ENCODE results near the gene NLN.

DNA sequence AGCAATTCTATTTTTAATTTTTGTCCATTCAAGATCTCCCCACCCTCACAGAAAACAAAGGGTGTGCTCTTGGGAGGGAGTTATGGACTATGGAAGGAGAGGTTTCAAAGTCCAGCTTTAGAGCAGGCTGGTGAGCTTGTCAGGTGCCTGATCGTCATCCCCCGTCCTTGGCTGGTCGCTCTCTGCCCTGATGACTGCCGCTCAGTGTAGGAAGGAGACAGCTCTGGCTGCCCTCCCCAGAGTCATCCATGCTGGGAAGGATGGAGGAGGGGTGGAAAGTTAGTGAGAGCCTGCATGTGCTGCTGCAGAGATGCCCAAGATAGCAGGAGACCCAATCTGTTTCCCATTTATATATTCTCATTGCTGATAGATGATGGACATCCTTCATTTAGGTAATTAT, 96.6 kb downstream of the NLN start:
- TF ChIP-seq THYN1 (CRISPR knock-in tag; IDR thresholded peaks at IDR 0.05; ENCODE audit: borderline replicate concordance, low read depth) = no peak
- TF ChIP-seq MXI1 (IDR thresholded peaks at IDR 0.05; ENCODE audit: borderline replicate concordance, low read depth, low read length) = no peak
- TF ChIP-seq PHF21A (CRISPR knock-in tag; IDR thresholded peaks at IDR 0.05) = no peak
- TF ChIP-seq, protein P1, sequence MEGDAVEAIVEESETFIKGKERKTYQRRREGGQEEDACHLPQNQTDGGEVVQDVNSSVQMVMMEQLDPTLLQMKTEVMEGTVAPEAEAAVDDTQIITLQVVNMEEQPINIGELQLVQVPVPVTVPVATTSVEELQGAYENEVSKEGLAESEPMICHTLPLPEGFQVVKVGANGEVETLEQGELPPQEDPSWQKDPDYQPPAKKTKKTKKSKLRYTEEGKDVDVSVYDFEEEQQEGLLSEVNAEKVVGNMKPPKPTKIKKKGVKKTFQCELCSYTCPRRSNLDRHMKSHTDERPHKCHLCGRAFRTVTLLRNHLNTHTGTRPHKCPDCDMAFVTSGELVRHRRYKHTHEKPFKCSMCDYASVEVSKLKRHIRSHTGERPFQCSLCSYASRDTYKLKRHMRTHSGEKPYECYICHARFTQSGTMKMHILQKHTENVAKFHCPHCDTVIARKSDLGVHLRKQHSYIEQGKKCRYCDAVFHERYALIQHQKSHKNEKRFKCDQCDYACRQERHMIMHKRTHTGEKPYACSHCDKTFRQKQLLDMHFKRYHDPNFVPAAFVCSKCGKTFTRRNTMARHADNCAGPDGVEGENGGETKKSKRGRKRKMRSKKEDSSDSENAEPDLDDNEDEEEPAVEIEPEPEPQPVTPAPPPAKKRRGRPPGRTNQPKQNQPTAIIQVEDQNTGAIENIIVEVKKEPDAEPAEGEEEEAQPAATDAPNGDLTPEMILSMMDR (CRISPR knock-in tag; IDR thresholded peaks at IDR 0.05) = no peak
- no peak for TF ChIP-seq ZNF468 (CRISPR knock-in tag; IDR thresholded peaks at IDR 0.05)
- no peak for TF ChIP-seq EP300 (IDR thresholded peaks at IDR 0.05; ENCODE audit: low read depth in 2 of 2, low read length in 2 of 2)
- no peak for TF ChIP-seq EP300 (CRISPR knock-in tag; IDR thresholded peaks at IDR 0.05; ENCODE audit: borderline replicate concordance)
- no peak for TF ChIP-seq TCF7L2 (IDR thresholded peaks at IDR 0.05; ENCODE audit: low read depth, low read length)
- TF ChIP-seq FIP1L1 (IDR thresholded peaks at IDR 0.05; ENCODE audit: borderline replicate concordance, insufficient read depth, low read depth, low read length) = no peak
- no peak for TF ChIP-seq SP1 (IDR thresholded peaks at IDR 0.05)
- no peak for TF ChIP-seq SP1 (CRISPR knock-in tag; IDR thresholded peaks at IDR 0.05)
- TF ChIP-seq EZH2 (conservative IDR thresholded peaks at IDR 0.05; ENCODE audit: low read depth, low read length) = no peak
- no peak for TF ChIP-seq NR3C1 (CRISPR knock-in tag; IDR thresholded peaks at IDR 0.05)

Measured in HepG2 (cell line).